HepG2 (cell line): Measurements from ENCODE around the gene HDLBP. TPM values are rescaled to one million over a fixed set of nuclear protein-coding genes. Genes with fewer than 3 reads are reported as not detected.

Experiments
- CREB1 ChIP-seq, 2 experiments: fragments of 450-650 bp in 1 of 2; IDR thresholded peaks; 2 replicates each; pipeline ENCODE4 v1.6.1; 2016 to 2017; ENCODE audit warnings: control low read depth in 1 of 2, mild to moderate bottlenecking in 1 of 2, missing compliant biosample characterization in 1 of 2, missing genetic modification characterization in 1 of 2
- MAZ ChIP-seq, 2 experiments: sonication (generic) in 1 of 2; formaldehyde crosslinking in 1 of 2; IDR thresholded peaks; 2 replicates each; pipeline versions ENCODE4 v1.5.0 to v1.6.1; 2012 to 2020; ENCODE audit warnings: low read depth in 2 of 2, mild to moderate bottlenecking in 2 of 2, borderline replicate concordance in 1 of 2, improper control_type of control experiment in 1 of 2, low read length in 1 of 2, missing genetic modification reagents in 1 of 2, moderate library complexity in 1 of 2
- MTA1 ChIP-seq: sonication (generic); formaldehyde crosslinking; IDR thresholded peaks from 2 replicates; pipeline ENCODE4 v1.4.0; 2020; ENCODE audit warnings: missing genetic modification reagents, mild to moderate bottlenecking, borderline replicate concordance
- NR1H2 ChIP-seq: sonication (generic); formaldehyde crosslinking; IDR thresholded peaks from 2 replicates; pipeline ENCODE4 v1.8.1; 2022; ENCODE audit warnings: low read depth, missing genetic modification reagents, borderline replicate concordance
- NR2C2 ChIP-seq: sonication (generic); formaldehyde crosslinking; IDR thresholded peaks from 2 replicates; pipeline ENCODE4 v1.4.0; 2020; ENCODE audit warnings: missing genetic modification reagents, mild to moderate bottlenecking, moderate library complexity, borderline replicate concordance
- RFX1 ChIP-seq: fragments of 450-650 bp; IDR thresholded peaks from 2 replicates; pipeline ENCODE4 v1.6.1; 2017
- RFXAP ChIP-seq: sonication (generic); formaldehyde crosslinking; IDR thresholded peaks from 2 replicates; pipeline ENCODE4 v1.4.0; 2020; ENCODE audit warnings: missing genetic modification reagents, borderline replicate concordance
- SPEN ChIP-seq: sonication (generic); formaldehyde crosslinking; IDR thresholded peaks from 2 replicates; pipeline ENCODE4 v1.5.1; 2020; ENCODE audit warnings: low read depth, mild to moderate bottlenecking, missing genetic modification reagents
- ZBTB2 ChIP-seq: sonication (generic); formaldehyde crosslinking; IDR thresholded peaks from 2 replicates; pipeline ENCODE4 v1.8.0; 2022; ENCODE audit warnings: low read depth, missing genetic modification reagents
- ZBTB26 ChIP-seq: IDR thresholded peaks from 2 replicates; pipeline ENCODE4 v1.6.1; 2016; ENCODE audit warnings: missing compliant biosample characterization, missing genetic modification reagents, borderline replicate concordance
- ZBTB3 ChIP-seq: sonication (generic); formaldehyde crosslinking; IDR thresholded peaks from 2 replicates; pipeline ENCODE4 v1.4.0; 2020; ENCODE audit warnings: low read depth, mild to moderate bottlenecking, moderate library complexity, missing genetic modification reagents, borderline replicate concordance
- ZNF746 ChIP-seq: sonication (generic); formaldehyde crosslinking; IDR thresholded peaks from 2 replicates; pipeline ENCODE4 v1.8.0; 2022; ENCODE audit warnings: mild to moderate bottlenecking, missing genetic modification reagents
- ZNF792 ChIP-seq: IDR thresholded peaks from 2 replicates; pipeline ENCODE4 v1.6.1; 2016
- ZNF878 ChIP-seq: sonication (generic); formaldehyde crosslinking; IDR thresholded peaks from 2 replicates; pipeline ENCODE4 v1.8.1; 2023; ENCODE audit warnings: mild to moderate bottlenecking, missing genetic modification reagents, moderate library complexity
- polyA plus RNA-seq, 8 experiments: library from polyadenylated mRNA; depleted of rRNA in 3 of 8; stranded (reverse) in 7 of 8; unstranded in 1 of 8; fragments of >200 nt; fragmentation: Illumina TruSeq in 4 of 8; extraction: Trizol in 4 of 8; gene quantifications; 2 replicates each; pipeline versions ENCODE4 v1.2.1 to v1.2.3, GENCODE V29; 2011 to 2016; ENCODE audit warnings: low read depth in 4 of 8, missing spikeins in 1 of 8, mixed read lengths in 1 of 8; ENCODE audit not compliant: insufficient read depth in 1 of 8
- total RNA-seq, 5 experiments: library from RNA; depleted of rRNA; stranded (reverse); fragments of >200 nt; fragmentation: Illumina TruSeq; extraction: Trizol; gene quantifications; 2 replicates each; pipeline ENCODE4 v1.2.3, GENCODE V29; 2016; ENCODE audit warnings: low read depth in 1 of 5
- TF ChIP-seq, protein P1 (sequence below): sonication (generic); formaldehyde crosslinking; IDR thresholded peaks from 2 replicates; pipeline ENCODE4 v1.4.0; 2020; ENCODE audit warnings: missing genetic modification reagents
- TF ChIP-seq, protein P2 (sequence below): sonication (generic); formaldehyde crosslinking; IDR thresholded peaks from 2 replicates; pipeline ENCODE4 v1.8.1; 2023; ENCODE audit warnings: missing genetic modification reagents, mild to moderate bottlenecking, borderline replicate concordance
- TF ChIP-seq, protein P3 (sequence below): sonication (generic); formaldehyde crosslinking; IDR thresholded peaks from 2 replicates; pipeline ENCODE4 v1.4.0; 2020; ENCODE audit warnings: missing genetic modification reagents

Gene HDLBP
- total and polyA plus RNA-seq, 2 of the 13 experiments (the other 11 are each of a cell fraction or from before 2014, with no cell fraction given), result 464 to 707 TPM

DNA sequence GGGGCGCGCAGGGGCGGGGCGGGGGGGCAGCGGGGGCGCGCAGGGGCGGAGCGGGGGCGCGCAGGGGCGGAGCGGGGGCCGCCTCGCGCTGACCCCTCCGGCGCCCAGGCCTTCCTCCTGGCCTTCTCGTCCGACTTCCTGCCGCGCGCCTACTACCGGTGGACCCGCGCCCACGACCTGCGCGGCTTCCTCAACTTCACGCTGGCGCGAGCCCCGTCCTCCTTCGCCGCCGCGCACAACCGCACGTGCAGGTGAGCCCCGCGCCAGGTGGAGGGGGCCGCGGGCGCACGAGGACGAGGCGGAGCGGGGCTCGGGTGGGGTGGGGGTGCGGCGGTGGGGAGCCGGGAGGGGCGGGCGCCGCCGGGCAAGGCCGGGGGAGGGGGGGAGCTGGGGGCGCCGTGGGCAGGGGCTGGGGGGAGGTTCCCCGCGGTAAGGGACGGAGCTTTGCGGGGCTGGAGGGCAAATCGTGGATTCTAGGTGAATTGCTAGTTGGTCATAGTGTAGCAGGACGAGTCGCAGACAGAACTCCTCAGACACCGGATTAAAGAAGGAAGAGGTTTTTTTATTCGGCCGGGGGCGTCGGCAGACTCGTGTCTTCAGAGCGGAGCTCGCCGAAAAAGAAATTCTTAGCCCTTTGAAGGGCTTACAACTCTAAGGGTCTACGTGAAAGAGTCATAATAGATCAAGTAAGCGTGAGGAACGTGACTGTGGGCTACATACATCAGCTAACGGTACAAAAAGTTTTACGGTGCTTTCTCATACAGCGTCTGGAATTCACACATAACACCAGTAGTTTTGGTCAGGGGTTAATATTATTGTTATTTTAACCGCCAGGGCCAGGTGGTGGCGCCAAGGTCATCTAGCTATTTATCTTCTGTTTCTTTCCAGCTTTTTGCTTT, 97.1 kb downstream of the HDLBP start (continued):
- no peak; the same call in 1 of the 2 replicates for TF ChIP-seq MAZ (IDR thresholded peaks at IDR 0.05; ENCODE audit: borderline replicate concordance, low read depth, low read length)
- TF ChIP-seq MAZ (CRISPR knock-in tag; IDR thresholded peaks at IDR 0.05; ENCODE audit: low read depth), result no peak
- 0 out of 2 replicates have a peak, but pooled peaks have one; percentile 17 for TF ChIP-seq ZNF792 (CRISPR knock-in tag)
- TF ChIP-seq ZBTB3, result no peak; the same call in 1 of the 2 replicates
- peak; percentile 74; the same call in 1 of the 2 replicates for TF ChIP-seq NR1H2 (CRISPR knock-in tag)
- TF ChIP-seq SPEN, result peak; percentile 23; the same call in 1 of the 2 replicates
- peak; percentile 44; the same call in 1 of the 2 replicates for TF ChIP-seq MTA1
- TF ChIP-seq NR2C2 (CRISPR knock-in tag), result peak; percentile 31; the same call in 1 of the 2 replicates
- TF ChIP-seq ZBTB2, result peak; percentile 82
- no peak for TF ChIP-seq CREB1 (IDR thresholded peaks at IDR 0.05)
- no peak for TF ChIP-seq CREB1 (CRISPR knock-in tag; IDR thresholded peaks at IDR 0.05)
- no peak for TF ChIP-seq ZNF878 (CRISPR knock-in tag)
- TF ChIP-seq ZBTB26 (CRISPR knock-in tag), result 0 out of 2 replicates have a peak, but pooled peaks have one; percentile 40
- TF ChIP-seq, protein P1, sequence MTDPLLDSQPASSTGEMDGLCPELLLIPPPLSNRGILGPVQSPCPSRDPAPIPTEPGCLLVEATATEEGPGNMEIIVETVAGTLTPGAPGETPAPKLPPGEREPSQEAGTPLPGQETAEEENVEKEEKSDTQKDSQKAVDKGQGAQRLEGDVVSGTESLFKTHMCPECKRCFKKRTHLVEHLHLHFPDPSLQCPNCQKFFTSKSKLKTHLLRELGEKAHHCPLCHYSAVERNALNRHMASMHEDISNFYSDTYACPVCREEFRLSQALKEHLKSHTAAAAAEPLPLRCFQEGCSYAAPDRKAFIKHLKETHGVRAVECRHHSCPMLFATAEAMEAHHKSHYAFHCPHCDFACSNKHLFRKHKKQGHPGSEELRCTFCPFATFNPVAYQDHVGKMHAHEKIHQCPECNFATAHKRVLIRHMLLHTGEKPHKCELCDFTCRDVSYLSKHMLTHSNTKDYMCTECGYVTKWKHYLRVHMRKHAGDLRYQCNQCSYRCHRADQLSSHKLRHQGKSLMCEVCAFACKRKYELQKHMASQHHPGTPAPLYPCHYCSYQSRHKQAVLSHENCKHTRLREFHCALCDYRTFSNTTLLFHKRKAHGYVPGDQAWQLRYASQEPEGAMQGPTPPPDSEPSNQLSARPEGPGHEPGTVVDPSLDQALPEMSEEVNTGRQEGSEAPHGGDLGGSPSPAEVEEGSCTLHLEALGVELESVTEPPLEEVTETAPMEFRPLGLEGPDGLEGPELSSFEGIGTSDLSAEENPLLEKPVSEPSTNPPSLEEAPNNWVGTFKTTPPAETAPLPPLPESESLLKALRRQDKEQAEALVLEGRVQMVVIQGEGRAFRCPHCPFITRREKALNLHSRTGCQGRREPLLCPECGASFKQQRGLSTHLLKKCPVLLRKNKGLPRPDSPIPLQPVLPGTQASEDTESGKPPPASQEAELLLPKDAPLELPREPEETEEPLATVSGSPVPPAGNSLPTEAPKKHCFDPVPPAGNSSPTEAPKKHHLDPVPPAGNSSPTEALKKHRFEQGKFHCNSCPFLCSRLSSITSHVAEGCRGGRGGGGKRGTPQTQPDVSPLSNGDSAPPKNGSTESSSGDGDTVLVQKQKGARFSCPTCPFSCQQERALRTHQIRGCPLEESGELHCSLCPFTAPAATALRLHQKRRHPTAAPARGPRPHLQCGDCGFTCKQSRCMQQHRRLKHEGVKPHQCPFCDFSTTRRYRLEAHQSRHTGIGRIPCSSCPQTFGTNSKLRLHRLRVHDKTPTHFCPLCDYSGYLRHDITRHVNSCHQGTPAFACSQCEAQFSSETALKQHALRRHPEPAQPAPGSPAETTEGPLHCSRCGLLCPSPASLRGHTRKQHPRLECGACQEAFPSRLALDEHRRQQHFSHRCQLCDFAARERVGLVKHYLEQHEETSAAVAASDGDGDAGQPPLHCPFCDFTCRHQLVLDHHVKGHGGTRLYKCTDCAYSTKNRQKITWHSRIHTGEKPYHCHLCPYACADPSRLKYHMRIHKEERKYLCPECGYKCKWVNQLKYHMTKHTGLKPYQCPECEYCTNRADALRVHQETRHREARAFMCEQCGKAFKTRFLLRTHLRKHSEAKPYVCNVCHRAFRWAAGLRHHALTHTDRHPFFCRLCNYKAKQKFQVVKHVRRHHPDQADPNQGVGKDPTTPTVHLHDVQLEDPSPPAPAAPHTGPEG (CRISPR knock-in tag), result peak; percentile 76; the same call in 1 of the 2 replicates
- TF ChIP-seq, protein P2, sequence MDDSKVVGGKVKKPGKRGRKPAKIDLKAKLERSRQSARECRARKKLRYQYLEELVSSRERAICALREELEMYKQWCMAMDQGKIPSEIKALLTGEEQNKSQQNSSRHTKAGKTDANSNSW, result peak; percentile 95; the same call in 1 of the 2 replicates
- TF ChIP-seq, protein P3, sequence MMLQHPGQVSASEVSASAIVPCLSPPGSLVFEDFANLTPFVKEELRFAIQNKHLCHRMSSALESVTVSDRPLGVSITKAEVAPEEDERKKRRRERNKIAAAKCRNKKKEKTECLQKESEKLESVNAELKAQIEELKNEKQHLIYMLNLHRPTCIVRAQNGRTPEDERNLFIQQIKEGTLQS, result peak; percentile 56; the same call in 1 of the 2 replicates
- peak; percentile 13; the same call in 1 of the 2 replicates for TF ChIP-seq ZNF746 (CRISPR knock-in tag)
- TF ChIP-seq RFX1, result no peak
- no peak for TF ChIP-seq RFXAP (CRISPR knock-in tag)
